CD4-positive, alpha-beta T cell treated with Interleukin-6 at 100 ng/mL for 8 hours (primary cell): Measurements from ENCODE around the gene MTRF1L.

ENCODE experiments used
- DNase-seq: peaks from one replicate; pipeline ENCODE4 v3.0.0-alpha.2; 2020; ENCODE audit warnings: mixed read lengths, low spot score

Gene MTRF1L, protein sequence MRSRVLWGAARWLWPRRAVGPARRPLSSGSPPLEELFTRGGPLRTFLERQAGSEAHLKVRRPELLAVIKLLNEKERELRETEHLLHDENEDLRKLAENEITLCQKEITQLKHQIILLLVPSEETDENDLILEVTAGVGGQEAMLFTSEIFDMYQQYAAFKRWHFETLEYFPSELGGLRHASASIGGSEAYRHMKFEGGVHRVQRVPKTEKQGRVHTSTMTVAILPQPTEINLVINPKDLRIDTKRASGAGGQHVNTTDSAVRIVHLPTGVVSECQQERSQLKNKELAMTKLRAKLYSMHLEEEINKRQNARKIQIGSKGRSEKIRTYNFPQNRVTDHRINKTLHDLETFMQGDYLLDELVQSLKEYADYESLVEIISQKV

DNA sequence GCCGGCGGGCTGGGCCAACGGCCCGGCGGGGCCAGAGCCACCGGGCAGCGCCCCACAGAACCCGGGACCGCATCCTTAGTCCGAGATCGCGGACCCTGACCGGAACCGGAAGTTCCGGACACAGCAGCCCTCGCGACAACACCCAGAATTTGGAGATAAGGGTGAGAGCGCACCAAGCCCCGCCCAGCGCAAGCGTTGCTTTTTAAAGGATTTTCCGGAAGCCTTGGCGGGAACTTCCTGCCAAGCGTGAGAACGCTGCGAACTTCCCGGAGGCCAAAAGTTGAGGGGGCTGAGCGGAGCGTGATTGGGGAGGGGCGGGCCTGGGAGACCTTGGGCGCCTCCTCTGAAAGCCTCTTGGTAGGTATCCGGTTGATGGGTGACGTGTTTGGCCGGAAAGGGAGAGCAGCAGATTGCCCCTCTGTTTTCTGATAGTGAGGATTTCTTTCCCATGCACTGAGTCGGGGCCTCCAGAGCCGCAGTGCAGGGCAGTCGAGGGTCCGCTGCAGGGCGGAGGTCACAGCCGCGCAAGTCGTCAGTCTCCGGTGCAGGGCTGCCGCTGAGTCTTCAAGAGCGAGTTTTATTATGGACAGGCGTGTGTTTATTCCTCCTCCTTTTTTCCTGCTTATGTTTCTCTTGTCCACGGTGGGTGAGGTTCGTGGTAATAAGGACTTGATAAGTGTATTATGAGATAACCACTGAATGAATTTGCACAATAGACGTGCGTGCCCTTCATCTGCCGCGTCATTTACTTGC lies at the start of gene MTRF1L:
Gene MTRF1L, minus strand, starts transcription at position 97 of the 753 bp plus-strand sequence. Its CDS starts 24 bp downstream, at position 73.
- DNase-seq = peak; percentile 83

- DNase-seq = no peak
These were observed 49.3 kb upstream of the MTRF1L start for GRCh38 chr6:153051801-153052200.

- no peak for DNase-seq
These were observed 46.1 kb upstream of the MTRF1L start for GRCh38 chr6:153048631-153049030.

GRCh38 chr6:153047386-153047785 lies 44.9 kb upstream of the MTRF1L start:
- no peak for DNase-seq

- DNase-seq = no peak
These were observed 42.8 kb upstream of the MTRF1L start for GRCh38 chr6:153045271-153045670.

- DNase-seq = no peak
These were observed 41.8 kb upstream of the MTRF1L start for GRCh38 chr6:153044295-153044694.

GRCh38 chr6:153043719-153044118 lies 41.2 kb upstream of the MTRF1L start:
- no peak for DNase-seq

DNA sequence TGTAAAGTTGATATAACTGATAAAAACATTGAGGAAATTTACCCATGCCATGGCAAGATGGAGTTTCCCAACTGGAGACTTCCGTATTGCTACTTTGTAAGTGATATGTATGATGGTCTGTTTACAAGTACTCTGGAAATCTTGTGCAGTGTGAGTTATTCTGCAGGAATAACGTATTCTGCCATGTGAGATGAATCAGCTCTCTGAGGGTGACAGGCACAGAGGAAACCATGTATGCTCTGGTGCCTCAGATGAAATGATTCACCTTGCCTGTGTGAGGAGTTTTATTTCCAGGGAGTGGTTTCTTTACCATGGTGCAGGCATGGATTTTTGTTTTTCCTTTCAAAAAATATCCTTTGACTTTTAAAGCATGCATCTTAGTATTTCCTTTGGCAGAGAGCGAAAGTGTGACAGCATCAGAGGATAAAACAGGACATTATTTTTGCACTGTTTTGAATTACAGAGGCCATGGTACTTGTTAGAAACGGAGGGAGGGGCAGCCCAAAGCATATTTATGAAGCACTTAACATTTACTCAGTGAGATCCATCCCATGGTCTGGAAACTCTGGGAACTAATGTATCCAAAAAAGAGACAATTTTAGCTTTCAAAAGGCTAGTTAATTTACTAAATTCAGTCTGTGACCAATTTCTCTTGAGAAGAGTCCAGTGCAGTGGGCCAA lies 36.0 kb upstream of the MTRF1L start:
- no peak for DNase-seq

- no peak for DNase-seq
These were observed 31.6 kb upstream of the MTRF1L start for GRCh38 chr6:153034139-153034538.

GRCh38 chr6:153032255-153032882 lies 29.9 kb upstream of the MTRF1L start:
- no peak for DNase-seq

DNA sequence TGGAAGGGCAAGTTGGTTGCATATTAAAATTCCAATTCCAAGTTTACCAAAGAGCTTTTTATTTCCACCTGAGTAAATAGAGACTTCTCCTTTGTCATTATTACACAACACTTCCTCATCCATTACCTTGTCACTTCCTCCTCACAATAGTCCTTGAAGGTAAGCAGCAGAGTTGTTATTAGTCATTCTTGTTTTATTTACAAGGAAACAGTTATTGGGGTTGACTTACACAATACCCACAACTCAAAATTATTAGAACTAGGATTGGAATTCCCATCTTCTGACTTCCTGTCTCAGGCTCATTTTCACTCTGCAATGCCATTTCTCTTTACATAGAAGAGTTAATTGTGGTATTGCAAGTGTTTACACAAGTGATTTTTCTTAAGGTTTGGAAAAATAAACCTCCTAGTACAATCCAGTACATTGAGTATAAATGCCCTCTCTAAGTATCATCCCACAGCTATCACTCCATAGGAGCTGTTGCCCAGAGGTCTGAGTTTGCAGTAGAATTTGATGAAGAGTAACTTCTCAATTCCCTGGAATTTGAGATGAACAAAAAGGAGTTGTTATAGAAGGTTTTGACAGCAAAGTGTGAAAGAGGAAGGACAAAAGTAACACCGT lies 28.9 kb upstream of the MTRF1L start:
- DNase-seq = no peak

- no peak for DNase-seq
These were observed 26.5 kb upstream of the MTRF1L start for GRCh38 chr6:153028963-153029362.

GRCh38 chr6:153028286-153028685 lies 25.8 kb upstream of the MTRF1L start:
- DNase-seq = no peak

DNA sequence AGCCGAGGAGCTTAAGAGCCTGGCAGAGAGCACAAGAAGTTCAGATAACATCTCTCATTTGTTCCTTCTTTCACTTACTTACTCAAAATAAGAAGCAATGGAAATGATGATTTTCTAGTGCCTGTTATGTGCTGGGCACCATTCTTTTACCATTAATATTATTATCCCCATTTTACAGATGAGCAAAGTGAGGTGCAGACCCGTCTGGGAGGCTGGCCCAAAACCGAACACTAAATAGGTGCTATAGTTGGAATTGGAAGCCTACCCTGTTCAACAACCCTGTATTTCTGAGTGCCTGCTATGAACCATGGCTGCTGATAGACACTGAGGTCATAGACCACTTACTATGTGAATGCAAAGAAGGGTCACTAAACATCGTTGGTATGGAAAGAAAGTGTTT lies 25.0 kb upstream of the MTRF1L start:
- DNase-seq = no peak

DNA sequence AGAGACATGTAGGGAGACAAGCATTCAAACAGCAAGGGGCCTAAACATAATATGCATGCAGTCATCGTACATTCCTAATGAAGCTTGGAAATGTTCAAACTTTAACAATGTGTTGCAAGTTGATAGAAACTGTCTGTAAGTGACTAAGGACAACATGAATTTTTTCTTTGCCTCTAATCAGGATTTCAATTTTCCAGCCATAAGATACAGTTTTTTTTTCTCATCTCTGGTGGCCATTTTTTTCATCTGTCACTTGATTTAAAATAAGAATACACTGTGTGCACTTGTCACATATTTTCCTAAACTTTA lies 22.2 kb upstream of the MTRF1L start:
- DNase-seq = no peak

- peak; percentile 55 for DNase-seq
These were observed 21.6 kb upstream of the MTRF1L start for GRCh38 chr6:153023977-153024708.

GRCh38 chr6:153018355-153018754 lies 15.8 kb upstream of the MTRF1L start:
- no peak for DNase-seq

DNA sequence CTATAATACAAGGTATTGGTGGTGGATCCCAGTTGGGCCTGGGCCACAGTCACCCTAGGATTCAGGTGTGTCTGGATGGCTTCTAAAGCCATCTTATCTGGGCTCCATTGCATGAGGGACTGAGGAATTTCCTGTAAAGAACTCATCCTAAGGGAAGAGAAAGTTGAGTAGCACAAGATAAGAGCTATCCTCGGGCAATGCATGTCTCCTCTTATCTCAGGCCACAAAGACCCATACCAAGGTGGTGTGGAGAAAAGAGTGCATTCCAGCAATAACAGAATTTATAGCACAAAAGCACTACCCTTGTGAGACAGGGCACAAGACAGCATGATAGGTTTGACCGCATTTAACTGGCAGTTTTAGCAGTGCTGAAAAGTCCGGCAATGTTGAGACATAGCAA lies 14.3 kb upstream of the MTRF1L start:
- no peak for DNase-seq

- no peak for DNase-seq
These were observed 12.7 kb upstream of the MTRF1L start for GRCh38 chr6:153015094-153015640.

DNA sequence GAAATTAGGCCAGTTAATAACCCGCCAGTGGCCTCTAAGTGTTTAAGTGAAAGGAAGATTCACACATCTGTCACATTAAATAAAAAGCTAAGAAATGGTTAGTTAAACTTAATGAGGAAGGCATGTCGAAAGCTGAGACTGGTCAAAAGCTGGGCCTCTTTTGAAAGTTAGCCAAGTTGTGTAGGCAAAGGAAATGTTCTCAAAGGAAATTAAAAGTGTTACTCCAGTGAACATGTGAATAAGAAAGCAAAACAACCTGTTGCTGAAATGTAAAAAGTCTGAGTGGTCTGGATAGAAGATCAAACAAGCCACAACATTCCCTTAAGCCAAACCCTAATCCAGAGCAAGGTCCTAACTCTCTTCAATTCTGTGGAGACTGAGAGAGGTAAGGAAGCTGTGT lies 10.9 kb upstream of the MTRF1L start:
- DNase-seq = no peak

- no peak for DNase-seq
These were observed 10.3 kb upstream of the MTRF1L start for GRCh38 chr6:153012856-153013255.
